ENCODE data around the gene KRT4.
"Not testable (repeated sequence)": the region's sequence is repeated elsewhere in the genome, so short reads cannot be mapped to it uniquely, and the experiment has no call there.

The KRT4 gene

GRCh38 chr12:52813885-52814709 lies at the start of gene KRT4:
Gene KRT4 (minus strand): TSS chr12:52814116. CDS start chr12:52814058, 58 bp downstream.
- Mint-ChIP-seq H3K27me3 (no peaks in the 10 kb centered on the region), H3K9me3 (no peaks in the 10 kb centered on the region), H3K27ac (peak within 1 kb of the TSS in 1 of 2 donors; percentile 68), H3K4me1 (peaks cover 16% of the 10 kb centered on the region), H3K4me3 (no peak within 1 kb of the TSS)
- ATAC-seq: no peak
- no peak for DNase-seq

GRCh38 chr12:52862023-52862422 lies 48.1 kb upstream of the KRT4 start:
- ATAC-seq: no peak
- no peak for DNase-seq
- Mint-ChIP-seq H3K4me3 (no peak overlapping the region), H3K4me1 (peaks cover 4% of the 10 kb centered on the region), H3K27ac (no peak overlapping the region), H3K27me3 (no peaks in the 10 kb centered on the region), H3K9me3 (no peaks in the 10 kb centered on the region)

- no peaks in the 10 kb centered on the region for H3K27me3 Mint-ChIP-seq
- H3K9me3 Mint-ChIP-seq: no peaks in the 10 kb centered on the region
- H3K4me1 Mint-ChIP-seq: no peaks in the 10 kb centered on the region
- H3K4me3 Mint-ChIP-seq: no peak overlapping the region
- ATAC-seq (no peak), DNase-seq (no peak)
- H3K27ac Mint-ChIP-seq: no peak overlapping the region
These were observed 47.6 kb upstream of the KRT4 start for GRCh38 chr12:52861511-52861910.

GRCh38 chr12:52860102-52860823 lies 46.3 kb upstream of the KRT4 start:
- Mint-ChIP-seq H3K4me1 (no peaks in the 10 kb centered on the region), H3K9me3 (no peaks in the 10 kb centered on the region), H3K27me3 (no peaks in the 10 kb centered on the region), H3K4me3 (no peak overlapping the region), H3K27ac (no peak overlapping the region)
- ATAC-seq (no peak), DNase-seq (no peak)

GRCh38 chr12:52857500-52857899 lies 43.6 kb upstream of the KRT4 start:
- H3K4me3 Mint-ChIP-seq: no peak overlapping the region
- DNase-seq (no peak), ATAC-seq (no peak)
- no peaks in the 10 kb centered on the region for H3K27me3 Mint-ChIP-seq
- H3K27ac Mint-ChIP-seq: no peak overlapping the region
- H3K4me1 Mint-ChIP-seq: no peaks in the 10 kb centered on the region
- no peaks in the 10 kb centered on the region for H3K9me3 Mint-ChIP-seq

GRCh38 chr12:52856787-52857186 lies 42.9 kb upstream of the KRT4 start:
- no peak for DNase-seq
- Mint-ChIP-seq H3K4me1 (no peaks in the 10 kb centered on the region), H3K9me3 (no peaks in the 10 kb centered on the region), H3K27ac (no peak overlapping the region), H3K27me3 (no peaks in the 10 kb centered on the region), H3K4me3 (no peak overlapping the region)
- no peak for ATAC-seq

- not testable (repeated sequence) for H3K4me1 Mint-ChIP-seq, ATAC-seq, H3K27me3 Mint-ChIP-seq, H3K27ac Mint-ChIP-seq, DNase-seq, H3K9me3 Mint-ChIP-seq, H3K4me3 Mint-ChIP-seq
These were observed 42.2 kb upstream of the KRT4 start for GRCh38 chr12:52856077-52856476.

GRCh38 chr12:52851787-52852186 lies 37.9 kb upstream of the KRT4 start:
- Mint-ChIP-seq H3K4me3 (no peak overlapping the region), H3K27me3 (no peaks in the 10 kb centered on the region), H3K27ac (no peak overlapping the region), H3K9me3 (no peaks in the 10 kb centered on the region), H3K4me1 (peaks cover 5% of the 10 kb centered on the region)
- ATAC-seq (no peak), DNase-seq (no peak)

GRCh38 chr12:52850681-52851080 lies 36.8 kb upstream of the KRT4 start:
- Mint-ChIP-seq H3K9me3 (no peaks in the 10 kb centered on the region), H3K4me3 (no peak overlapping the region), H3K4me1 (peaks cover 5% of the 10 kb centered on the region), H3K27ac (no peak overlapping the region), H3K27me3 (no peaks in the 10 kb centered on the region)
- no peak for DNase-seq
- ATAC-seq: no peak

GRCh38 chr12:52849511-52849910 lies 35.6 kb upstream of the KRT4 start:
- H3K4me3 Mint-ChIP-seq: no peak overlapping the region
- ATAC-seq: no peak
- H3K27me3 Mint-ChIP-seq: no peaks in the 10 kb centered on the region
- peaks cover 5% of the 10 kb centered on the region for H3K4me1 Mint-ChIP-seq
- no peak for DNase-seq
- H3K9me3 Mint-ChIP-seq: no peaks in the 10 kb centered on the region
- no peak overlapping the region for H3K27ac Mint-ChIP-seq

- H3K4me3 Mint-ChIP-seq: no peak within 1 kb of the TSS
- H3K27me3 Mint-ChIP-seq: no peaks in the 10 kb centered on the region
- H3K27ac Mint-ChIP-seq: peak within 1 kb of the TSS; percentile 14 to 74
- ATAC-seq: no peak
- no peak for DNase-seq
- no peaks in the 10 kb centered on the region for H3K9me3 Mint-ChIP-seq
- H3K4me1 Mint-ChIP-seq: peaks cover 5% of the 10 kb centered on the region
These were observed 34.8 kb upstream of the KRT4 start, which contains the start of gene KRT78 for GRCh38 chr12:52848661-52849255. Gene KRT78 (minus strand): TSS chr12:52848994. CDS start chr12:52848930, 64 bp downstream.

- Mint-ChIP-seq H3K9me3 (no peaks in the 10 kb centered on the region), H3K27ac (no peak overlapping the region), H3K4me1 (peaks cover 9% of the 10 kb centered on the region), H3K4me3 (no peak overlapping the region), H3K27me3 (no peaks in the 10 kb centered on the region)
- ATAC-seq: no peak
- DNase-seq: no peak
These were observed 33.6 kb upstream of the KRT4 start for GRCh38 chr12:52847335-52848102.

- Mint-ChIP-seq H3K27ac (no peak overlapping the region), H3K4me1 (peaks cover 14% of the 10 kb centered on the region), H3K4me3 (no peak overlapping the region), H3K27me3 (no peaks in the 10 kb centered on the region), H3K9me3 (no peaks in the 10 kb centered on the region)
- DNase-seq (no peak), ATAC-seq (no peak)
These were observed 32.5 kb upstream of the KRT4 start for GRCh38 chr12:52846356-52846970.

- H3K27me3 Mint-ChIP-seq: no peaks in the 10 kb centered on the region
- H3K4me3 Mint-ChIP-seq: no peak overlapping the region
- H3K27ac Mint-ChIP-seq: no peak overlapping the region
- ATAC-seq (no peak), DNase-seq (no peak)
- H3K9me3 Mint-ChIP-seq: no peaks in the 10 kb centered on the region
- peaks cover 14% of the 10 kb centered on the region for H3K4me1 Mint-ChIP-seq
These were observed 32.0 kb upstream of the KRT4 start for GRCh38 chr12:52845946-52846345.

- Mint-ChIP-seq H3K27ac (no peak overlapping the region), H3K4me1 (peaks cover 14% of the 10 kb centered on the region), H3K4me3 (no peak overlapping the region), H3K9me3 (no peaks in the 10 kb centered on the region), H3K27me3 (no peaks in the 10 kb centered on the region)
- no peak for DNase-seq
- ATAC-seq: no peak
These were observed 30.5 kb upstream of the KRT4 start for GRCh38 chr12:52844386-52844785.
